GM21526 (cell line): Measurements from ENCODE around the gene IL34.
"Not testable (repeated sequence)": the region's sequence is repeated elsewhere in the genome, so short reads cannot be mapped to it uniquely, and the experiment has no call there.

Experiments used
- ATAC-seq: cut with Tn5 transposase; IDR thresholded peaks from one replicate; pipeline ENCODE4 v1.9.1; 2021; ENCODE audit warnings: moderate library complexity; ENCODE audit not compliant: unreplicated experiment, low FRiP score

The IL34 gene

DNA sequence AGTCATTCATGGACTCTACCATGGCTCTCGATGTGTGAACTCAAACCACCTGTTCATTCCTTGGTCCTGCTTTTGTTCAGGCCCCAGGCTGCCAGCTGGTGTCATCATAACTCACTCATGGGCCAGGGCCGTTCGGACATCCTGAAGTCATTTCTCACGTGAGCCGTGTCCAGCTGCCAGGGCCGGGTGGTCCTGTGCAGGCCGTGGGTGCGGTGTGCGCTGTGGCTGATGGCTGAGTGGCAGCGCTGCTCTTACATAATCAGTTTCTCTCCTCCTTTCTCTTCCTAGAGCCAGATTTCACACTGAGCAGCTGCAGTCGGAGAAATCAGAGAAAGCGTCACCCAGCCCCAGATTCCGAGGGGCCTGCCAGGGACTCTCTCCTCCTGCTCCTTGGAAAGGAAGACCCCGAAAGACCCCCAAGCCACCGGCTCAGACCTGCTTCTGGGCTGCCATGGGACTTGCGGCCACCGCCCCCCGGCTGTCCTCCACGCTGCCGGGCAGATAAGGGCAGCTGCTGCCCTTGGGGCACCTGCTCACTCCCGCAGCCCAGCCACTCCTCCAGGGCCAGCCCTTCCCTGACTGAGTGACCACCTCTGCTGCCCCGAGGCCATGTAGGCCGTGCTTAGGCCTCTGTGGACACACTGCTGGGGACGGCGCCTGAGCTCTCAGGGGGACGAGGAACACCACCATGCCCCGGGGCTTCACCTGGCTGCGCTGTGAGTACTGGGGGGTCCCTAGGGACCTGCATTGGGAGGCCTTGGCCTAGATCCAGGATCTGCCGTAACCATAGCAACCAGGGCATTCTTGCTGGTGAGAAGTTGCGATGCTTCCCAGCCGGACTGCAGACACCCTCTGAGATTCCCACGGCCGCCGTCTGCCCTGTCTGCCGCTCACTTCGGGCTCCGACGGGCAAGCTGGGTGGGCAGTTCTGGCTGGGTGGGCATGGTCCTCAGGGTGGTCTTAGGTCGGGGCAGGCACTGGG lies at the start of gene IL34:
Gene IL34 (plus strand): TSS at position 300 of the 982 bp plus-strand sequence. CDS start 389 bp downstream, at position 689.
- no peak for ATAC-seq

DNA sequence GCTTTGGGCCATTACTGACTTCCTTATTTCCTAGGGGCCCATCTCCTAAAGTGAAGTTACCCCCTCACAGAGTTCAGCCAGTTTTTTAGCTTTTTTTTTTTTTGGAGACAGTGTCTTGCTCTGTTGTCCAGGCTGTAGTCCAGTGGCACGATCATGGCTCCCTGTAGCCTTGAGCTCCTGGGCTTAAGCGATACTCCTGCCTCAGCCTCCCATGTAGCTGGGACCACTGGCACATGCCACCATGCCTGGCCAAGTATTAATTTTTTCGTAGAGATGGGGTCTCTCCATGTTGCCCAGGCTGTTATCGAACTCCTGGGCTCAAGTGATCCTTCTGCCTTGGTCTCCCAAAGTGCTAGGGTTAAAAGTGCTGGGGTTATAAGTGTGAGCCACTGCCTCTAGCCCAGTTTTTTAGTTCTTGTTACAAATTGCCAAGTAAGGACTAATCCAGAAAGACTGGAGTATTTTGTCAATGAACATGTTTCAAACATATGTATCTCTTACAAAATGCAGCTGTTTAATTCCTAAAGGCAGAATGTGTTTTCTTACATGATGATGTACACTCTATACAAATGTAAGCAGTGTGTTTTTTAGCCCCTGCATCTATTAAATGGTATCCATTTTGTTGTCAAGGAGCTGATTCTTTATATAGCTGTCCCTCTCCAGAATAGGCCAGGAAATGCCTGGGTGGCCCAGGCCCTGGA lies 49.1 kb upstream of the IL34 start:
- ATAC-seq: no peak

DNA sequence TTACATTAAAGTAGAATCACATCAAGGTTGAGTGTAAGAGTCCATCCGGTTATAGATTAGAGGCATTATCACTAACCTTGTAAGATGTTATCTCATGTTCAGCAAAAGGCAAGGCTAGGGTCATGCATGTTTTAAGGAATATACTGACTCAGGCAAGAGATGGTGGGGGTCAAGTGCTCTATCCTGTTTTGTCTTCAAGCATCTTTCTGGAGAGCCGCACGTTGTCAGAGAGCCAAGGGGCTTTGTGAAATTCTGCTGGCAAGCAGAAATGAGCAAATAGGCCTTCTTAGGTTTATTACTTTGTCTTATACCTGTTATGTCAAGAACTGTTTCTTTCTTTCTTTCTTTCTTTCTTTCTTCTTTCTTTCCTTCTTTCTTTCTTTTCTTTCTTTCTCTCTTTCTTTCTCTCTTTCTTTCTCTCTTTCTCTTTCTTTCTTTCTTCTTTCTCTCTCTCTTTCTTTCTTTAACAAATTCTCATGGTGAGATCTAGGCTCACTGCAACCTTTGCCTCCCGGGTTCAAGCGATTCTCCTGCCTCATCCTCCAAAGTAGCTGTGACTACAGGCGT lies 47.3 kb upstream of the IL34 start:
- no peak for ATAC-seq

DNA sequence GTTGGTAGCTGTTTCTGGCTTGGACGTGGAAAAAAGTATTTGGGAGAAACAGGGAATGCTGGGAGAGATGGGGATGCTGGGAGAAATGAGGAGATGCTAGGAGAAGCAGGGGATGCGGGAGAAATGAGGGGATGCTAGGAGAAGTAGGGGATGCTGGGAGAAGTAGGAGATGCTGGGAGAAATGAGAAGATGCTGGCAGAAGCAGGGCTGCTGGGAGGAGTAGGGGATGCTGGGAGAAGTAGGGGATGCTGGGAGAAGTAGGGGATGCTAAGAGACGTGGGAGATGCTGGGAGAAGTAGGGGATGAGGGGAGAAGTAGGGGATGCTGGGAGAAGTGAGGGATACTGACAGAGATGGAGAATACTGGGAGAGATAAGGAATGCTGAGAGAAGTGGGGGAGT lies 45.6 kb upstream of the IL34 start:
- ATAC-seq: no peak

DNA sequence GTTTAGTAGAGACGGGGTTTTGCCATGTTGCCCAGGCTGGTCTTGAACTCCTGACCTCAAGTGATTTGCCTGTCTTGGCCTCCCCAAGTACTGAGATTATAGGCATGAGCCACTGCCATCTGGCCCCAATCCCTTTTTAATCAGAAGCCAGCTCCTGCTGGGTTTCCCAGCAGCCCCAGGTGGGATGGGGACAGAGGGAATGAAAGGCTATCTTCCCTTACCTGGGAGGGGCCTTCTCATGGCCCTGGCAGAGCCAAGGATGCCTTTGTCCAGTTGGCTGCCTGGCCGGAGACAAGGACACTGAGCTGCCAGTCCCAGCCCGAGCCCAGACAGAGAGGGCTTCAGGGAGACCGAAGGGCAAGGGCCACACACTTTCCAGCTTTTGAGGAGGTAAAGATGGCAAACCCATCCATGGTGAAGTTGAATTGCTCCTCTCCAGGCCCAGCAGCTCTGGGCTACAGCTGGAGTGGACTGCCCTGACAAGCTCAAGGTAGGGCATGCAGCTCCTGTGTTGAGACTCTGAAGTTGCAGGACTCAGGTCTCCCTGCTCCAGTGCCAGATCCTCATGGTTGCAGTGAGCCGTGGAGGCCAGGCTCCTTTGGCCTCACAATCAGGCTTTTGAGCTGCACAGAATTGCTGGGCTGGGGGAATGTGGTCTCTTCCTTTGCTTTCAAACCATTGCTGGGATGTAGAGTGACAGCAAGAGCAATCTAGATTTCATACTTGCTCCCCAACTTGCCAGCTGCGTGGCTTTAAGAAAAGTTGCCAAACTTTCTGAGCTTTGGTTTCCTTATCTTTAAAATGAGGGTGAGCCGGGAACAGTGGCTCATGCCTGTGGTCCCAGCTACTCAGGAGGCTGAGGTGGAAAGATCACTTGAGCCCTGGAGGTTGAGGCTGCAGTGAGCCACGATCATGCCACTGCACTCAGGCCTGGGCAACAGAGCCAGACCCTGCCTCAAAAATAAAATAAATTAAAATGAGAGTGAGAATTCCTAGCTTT lies 44.5 kb upstream of the IL34 start:
- ATAC-seq: no peak

DNA sequence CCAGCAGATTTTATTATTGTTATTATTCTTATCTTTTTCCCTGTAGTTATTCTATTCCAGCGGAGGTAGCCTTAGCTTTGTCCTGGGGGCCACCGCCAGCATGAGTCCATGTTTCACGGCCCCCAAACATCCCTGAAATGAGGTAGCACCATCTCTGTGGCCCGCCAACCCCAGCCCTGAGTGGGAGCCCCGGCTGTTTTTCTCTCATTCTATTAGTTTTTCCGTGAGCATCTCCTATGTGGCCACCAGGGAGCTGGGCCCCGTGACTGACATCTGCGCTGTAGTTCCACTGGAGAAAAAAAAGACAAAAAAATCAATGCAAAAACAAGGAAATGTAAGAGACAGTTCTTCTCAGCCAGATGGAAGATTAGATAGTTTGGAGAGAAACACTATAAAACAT lies 43.5 kb upstream of the IL34 start:
- no peak for ATAC-seq

DNA sequence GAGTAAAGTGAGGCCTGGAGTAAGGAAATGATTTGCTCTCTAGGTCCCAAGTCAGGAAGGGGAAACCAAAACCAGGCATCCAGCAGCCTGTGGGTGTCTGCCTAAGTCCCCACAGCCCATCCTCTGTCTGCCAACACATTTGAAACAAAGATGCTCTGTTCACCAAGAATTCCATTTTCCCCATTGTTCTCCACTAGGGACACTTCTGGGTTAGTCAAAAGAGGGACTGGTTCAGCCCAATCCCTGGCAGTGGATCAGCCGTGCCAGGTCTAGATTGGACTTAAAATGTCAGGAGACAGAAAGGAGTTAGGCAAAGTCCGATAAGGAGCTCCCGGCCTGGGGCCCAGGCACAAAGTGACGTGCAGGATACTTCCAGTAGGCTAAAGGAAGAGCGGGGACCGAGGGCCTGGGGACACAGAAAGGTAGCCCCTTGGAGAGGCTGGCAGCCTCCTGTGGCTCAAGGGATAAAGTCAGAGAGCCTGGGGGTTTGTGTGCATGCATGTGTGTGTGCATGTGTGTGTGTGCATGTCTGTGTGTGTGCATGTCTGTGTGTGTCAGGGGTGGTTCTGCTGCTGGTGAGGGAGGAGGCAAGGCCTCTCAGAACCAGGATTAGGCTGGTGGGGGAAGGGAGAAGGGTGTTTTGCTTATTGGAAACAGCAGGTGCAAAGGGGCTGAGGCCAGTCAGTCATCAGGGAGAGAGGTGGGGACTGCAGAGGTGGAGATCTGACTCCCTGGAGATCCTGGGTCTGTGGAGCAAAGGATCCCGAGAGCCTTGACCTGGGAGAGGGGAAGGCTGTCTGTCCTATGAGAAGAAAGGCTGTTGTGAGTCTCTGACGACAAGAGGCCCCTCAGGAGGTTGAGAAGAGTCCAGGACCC lies 41.7 kb upstream of the IL34 start:
- no peak for ATAC-seq

DNA sequence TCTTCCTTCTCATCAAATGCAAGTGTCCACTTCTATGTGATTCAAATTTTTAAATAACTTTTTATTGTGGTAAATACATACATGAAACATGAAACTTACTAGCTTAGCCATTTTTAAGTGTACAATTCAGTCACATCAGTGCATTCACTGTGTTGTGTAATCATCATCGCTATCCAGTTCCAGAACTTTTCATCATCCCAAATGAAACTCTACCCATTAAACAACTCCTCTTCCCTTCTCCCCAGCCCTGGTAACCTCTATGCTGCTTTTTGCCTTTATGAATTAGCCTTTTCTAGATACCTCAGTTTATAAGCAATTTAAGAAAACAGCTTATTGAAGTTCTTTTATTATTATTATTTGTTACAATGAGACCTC lies 41.1 kb upstream of the IL34 start:
- ATAC-seq: no peak

DNA sequence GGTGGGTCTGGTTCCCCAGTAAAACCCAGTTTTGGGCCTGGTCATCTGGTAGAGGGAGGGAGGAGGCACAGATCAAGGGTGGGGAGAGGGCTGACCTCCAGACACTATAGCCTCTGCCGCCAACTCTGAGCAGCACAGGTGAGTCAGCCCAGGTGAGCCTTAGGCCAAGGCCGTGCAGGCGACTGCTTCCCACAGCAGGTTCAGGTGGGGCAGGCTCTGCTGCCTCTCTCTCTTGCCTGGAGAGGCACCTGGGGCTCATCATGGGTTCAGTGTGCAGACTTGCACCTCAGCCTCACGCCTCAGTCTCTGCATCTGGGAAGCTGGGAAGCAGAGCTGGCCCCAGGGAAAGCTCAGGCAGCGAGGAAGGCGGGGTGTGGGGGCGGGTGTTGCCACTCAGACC lies 37.8 kb upstream of the IL34 start:
- no peak for ATAC-seq

DNA sequence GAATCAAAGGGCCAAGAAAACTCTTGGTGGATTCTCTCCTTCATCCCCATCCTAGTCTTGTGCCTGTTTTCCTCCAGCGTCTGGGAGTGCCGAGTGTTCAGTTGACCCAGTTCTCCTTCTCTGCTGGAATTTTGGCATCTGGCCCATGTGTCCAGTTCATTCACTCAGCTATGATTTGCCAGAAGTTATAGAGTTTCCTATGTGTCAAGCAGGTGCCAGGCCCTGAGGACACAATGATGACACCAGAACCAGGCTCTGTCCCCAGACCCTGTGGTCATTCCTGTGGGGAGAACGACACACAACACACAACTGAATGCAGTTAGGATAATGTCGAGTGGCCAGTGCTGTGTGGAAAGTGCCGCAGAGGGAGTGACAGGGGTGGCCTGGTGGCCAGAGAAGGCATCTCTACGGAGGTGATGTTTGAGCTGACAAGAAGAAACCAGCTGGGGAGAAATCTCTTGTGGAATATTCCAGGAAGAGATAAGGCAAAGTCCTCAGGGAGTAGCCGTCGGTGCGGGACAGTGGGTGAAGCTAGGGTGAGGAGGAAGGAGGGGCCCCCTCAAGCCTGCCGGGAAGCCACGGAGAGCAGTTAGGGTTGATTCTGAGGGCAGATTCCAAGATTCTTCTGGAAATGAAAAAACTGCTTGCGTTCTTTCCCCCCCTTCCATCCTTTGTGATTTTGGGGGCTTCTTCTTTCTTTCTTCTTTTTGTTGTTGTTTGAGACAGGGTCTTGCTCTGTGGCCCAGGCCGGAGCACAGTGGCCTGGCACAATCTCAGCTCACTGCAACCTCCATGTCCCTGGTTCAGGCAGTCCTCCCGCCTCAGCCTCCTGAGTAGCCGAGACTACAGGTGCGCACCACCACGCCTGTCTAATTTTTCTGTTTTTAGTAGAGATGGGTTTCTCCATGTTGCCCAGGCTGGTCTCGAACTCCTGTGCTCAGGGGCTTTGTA lies 35.8 kb upstream of the IL34 start:
- ATAC-seq: no peak

DNA sequence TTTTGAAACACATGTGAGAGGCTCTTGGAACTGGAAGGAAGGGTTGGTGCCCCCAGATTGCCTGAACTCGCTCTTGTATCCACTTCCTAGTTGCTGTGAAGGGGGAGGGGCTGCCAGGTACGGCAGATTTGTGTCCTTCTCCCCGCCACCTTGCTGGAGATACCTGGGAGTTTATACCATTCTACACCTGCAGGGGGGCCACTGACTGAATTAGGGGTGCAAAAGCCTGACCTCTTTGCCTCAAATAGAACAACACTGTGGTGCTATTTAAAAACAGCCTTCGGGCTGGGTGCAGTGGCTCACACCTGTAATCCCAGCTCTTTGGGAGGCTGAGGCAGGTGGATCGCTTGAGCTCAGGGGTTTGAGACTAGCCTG lies 35.1 kb upstream of the IL34 start:
- ATAC-seq: no peak

DNA sequence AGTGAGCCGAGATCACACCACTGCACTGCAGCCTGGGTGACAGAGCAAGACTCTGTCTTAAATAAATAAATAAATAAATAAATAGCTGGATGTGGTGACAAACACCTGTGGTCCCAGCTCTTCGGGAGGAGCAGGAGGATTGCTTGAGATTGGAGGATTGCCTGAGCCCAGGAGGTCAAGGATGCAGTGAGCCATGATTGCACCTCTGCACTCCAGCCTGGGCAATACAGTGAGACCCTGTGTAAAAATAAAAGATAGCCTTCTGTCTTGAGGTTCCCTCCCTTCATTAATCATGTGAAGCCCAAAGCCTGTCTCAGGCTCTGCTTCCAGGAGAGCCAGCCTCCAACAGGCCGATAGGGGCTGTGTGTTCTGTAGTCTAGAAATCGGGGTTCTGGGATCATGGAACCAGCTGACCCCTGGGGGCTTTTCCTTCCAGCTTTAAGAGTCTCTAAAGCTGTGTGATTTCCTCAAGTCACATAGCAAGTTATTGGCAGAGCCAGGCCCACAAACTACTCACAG lies 34.5 kb upstream of the IL34 start:
- no peak for ATAC-seq

DNA sequence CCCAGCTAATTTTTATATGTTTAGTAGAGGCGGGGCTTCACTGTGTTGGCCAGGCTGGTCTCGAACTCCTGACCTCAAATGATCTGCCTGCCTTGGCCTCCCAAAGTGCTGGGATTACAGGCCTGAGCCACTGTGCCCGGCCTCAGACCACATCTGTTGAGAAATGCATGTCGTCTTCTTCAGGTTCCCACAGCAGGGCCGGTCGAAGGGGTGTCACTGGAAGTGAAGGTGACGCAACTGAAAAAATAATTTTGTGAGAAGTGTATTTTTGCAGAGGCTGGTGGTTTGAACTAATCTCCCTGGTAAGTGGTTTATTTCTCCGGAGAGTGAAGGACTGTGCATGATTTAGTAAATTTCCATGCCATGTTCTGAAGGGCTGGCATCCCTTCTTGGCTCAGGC lies 33.4 kb upstream of the IL34 start:
- ATAC-seq: no peak

DNA sequence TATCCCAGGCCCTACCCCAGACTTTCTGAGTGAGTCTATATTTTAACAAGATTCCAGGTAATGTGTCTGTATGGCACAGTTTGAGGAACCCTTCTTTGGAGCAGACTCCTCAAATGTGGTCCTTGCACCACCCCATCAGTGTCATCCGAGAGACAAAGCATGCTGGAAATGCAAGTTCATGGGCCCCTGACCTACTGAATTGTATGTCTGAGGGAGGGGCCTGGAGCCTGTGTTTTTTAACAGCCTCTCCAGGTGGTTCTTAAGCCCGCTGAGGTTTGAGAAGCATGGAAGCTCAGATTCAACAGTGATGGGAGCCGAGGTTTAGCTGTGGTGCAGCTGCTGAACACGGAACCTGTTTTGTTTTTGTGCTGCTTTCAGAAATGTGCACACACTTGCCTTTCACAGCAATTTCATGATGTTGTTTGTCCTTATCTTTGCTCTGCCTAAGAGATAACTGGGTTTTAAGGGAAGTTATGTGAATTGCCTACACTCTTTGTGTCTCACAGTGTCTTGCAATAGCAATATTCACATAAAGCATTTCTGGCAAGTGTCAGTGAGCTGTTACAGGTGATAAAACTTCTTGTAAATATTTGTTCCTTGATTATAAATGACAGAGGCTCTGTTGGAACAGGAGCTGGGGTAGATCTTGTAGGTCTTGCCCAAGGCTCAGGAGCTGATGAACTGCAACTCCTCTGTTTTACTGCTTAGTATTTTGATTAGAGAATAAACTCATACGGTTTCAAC lies 32.0 kb upstream of the IL34 start:
- no peak for ATAC-seq

DNA sequence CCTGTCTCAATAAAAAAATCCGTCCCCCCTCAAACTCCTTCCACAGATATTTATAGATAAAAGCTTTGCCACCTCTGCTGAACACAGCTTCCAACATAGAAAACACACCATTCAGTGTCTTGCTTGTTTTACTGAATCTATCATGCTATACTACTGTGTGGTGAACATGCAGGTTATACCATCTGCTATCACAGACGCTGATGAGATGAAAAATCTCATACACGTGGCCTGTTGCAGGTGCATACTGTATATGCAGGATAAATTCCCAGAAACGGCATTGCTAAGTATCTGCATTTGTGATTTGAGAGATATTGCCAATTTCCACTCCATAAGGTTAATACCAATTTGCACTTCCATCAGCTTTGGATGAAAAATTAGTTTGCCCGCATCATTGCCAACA lies 30.4 kb upstream of the IL34 start:
- no peak for ATAC-seq

DNA sequence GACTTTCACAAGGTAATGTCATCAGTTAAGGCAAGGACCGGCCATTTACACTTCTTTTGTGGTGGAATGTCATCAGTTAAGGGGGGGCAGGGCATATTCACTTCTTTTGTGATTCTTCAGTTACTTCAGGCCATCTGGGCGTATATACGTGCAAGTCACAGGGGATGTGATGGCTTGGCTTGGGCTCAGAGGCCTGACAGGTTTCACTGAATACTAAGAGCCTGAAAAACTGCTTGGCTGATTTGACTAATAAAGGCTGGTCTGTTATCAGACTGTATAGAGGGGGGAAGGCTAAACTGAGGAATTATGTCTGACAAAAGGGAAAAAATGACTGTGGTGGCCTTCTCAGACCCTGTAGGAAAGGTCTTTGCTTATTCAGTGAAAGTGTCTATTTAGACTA lies 24.5 kb upstream of the IL34 start:
- ATAC-seq: not testable (repeated sequence)

DNA sequence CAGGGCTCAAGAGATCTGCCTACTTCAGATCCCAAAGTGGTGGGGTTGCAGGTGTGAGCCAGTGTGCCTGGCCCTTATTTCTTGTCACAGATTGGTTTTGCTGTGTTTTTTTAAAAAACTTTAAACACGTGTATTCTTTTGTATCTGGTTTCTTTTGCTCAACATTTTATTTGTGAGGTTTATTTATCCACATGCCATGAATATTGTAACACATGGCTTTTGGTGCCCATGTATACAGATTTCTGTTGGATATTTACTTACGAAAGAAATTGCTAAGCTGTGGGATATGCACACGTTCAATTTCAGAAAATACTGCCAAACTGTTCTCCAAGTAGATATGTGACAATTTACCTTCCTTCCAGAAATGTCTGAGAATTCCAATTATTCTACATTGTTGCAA lies 18.7 kb upstream of the IL34 start:
- ATAC-seq: no peak
